D721Med (cell line): ENCODE results near the gene MALAT1.

ENCODE experiments used
- DNase-seq: peaks from one replicate; pipeline ENCODE4 v3.0.0; 2011; ENCODE audit warnings: low spot score; ENCODE audit not compliant: insufficient read length
- FAIRE-seq: peaks from 2 replicates; lab custom pipeline; 2011; peaks lifted over from hg19 to GRCh38; lab: Jason Lieb, UNC
- TF ChIP-seq, protein P1 (sequence below): IDR thresholded peaks from 2 replicates; pipeline ENCODE4 v1.5.1; 2012; ENCODE audit warnings: mild to moderate bottlenecking, control low read depth; ENCODE audit not compliant: insufficient read depth; ENCODE audit errors: missing control alignments

Gene MALAT1

DNA sequence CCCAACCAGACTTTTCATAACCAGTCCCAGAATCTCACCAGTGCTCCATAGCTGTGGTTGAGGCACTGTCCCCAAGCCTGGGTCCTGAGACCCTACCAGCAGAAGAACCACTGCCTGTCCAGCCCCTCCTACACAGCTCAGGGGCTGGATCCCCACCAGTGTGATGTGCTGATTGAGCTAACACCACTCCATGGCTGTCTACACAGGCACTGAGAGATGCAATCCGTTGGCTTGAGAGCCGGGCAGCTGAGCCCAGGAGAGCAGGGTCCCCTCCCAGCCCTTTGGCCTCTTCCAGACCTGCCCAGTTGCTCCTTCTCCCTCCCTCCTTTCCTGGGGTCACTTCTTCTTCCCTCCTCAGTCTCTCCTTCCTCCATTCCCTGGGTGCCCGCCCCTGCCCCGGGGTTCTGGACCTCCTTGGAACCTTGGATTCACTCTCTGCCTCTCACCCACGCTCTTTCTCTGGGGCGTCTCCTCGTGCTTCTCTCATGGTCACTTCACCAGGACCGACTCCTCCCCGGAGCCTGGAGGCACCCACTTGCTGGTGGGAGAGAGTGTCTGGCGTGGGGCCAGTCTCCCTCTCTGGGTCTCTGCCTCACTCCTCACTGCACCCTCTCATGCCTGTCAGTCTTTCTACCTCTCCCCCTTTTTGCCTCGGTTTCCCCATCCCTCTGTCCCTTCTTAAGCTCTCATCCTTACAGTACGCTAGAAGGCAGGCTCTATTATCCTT lies 25.3 kb downstream of the MALAT1 start:
- TF ChIP-seq, protein P1, sequence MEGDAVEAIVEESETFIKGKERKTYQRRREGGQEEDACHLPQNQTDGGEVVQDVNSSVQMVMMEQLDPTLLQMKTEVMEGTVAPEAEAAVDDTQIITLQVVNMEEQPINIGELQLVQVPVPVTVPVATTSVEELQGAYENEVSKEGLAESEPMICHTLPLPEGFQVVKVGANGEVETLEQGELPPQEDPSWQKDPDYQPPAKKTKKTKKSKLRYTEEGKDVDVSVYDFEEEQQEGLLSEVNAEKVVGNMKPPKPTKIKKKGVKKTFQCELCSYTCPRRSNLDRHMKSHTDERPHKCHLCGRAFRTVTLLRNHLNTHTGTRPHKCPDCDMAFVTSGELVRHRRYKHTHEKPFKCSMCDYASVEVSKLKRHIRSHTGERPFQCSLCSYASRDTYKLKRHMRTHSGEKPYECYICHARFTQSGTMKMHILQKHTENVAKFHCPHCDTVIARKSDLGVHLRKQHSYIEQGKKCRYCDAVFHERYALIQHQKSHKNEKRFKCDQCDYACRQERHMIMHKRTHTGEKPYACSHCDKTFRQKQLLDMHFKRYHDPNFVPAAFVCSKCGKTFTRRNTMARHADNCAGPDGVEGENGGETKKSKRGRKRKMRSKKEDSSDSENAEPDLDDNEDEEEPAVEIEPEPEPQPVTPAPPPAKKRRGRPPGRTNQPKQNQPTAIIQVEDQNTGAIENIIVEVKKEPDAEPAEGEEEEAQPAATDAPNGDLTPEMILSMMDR: no peak
- FAIRE-seq (no peak), DNase-seq (no peak)

DNA sequence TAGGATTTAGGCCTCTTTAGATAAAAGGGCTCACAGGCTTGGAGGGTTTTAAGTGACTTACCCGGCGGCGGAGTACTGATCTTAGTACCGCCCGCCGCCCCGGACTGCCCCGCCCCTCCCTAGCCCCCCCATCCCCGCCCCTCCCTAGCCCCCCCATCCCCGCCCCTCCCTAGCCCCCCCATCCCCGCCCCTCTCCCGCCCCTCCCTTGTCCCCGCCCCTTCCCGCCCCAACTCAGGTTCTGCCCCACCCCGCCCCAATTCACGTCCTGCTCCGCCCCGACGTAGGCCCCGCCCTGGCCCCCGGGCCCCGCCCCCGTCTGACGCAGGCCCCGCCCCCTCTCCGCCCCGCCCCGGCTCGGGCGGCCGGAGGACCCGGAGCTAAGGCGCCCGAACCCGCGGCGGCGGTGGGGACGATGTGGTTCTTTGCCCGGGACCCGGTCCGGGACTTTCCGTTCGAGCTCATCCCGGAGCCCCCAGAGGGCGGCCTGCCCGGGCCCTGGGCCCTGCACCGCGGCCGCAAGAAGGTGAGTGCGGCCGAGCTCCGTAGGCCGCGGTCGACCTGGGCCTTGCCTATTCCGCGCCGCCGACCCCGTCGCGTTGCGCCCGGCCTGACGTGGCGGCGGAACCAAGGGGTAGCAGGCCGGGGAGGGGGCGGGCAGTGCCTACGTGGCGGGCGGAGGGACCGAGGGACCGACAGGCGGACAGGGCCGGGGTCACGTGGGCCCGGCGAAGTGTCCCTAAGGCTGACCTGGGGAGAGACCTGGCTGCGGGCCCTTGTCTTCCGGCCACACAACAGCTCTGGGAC lies 26.1 kb downstream of the MALAT1 start, which contains the start of gene SCYL1:
TSS of gene SCYL1 (plus strand) at position 343 of the 805 bp plus-strand sequence. CDS start at position 414, 71 bp downstream.
- FAIRE-seq: no peak
- no peak for DNase-seq
- TF ChIP-seq, protein P1: no peak

DNA sequence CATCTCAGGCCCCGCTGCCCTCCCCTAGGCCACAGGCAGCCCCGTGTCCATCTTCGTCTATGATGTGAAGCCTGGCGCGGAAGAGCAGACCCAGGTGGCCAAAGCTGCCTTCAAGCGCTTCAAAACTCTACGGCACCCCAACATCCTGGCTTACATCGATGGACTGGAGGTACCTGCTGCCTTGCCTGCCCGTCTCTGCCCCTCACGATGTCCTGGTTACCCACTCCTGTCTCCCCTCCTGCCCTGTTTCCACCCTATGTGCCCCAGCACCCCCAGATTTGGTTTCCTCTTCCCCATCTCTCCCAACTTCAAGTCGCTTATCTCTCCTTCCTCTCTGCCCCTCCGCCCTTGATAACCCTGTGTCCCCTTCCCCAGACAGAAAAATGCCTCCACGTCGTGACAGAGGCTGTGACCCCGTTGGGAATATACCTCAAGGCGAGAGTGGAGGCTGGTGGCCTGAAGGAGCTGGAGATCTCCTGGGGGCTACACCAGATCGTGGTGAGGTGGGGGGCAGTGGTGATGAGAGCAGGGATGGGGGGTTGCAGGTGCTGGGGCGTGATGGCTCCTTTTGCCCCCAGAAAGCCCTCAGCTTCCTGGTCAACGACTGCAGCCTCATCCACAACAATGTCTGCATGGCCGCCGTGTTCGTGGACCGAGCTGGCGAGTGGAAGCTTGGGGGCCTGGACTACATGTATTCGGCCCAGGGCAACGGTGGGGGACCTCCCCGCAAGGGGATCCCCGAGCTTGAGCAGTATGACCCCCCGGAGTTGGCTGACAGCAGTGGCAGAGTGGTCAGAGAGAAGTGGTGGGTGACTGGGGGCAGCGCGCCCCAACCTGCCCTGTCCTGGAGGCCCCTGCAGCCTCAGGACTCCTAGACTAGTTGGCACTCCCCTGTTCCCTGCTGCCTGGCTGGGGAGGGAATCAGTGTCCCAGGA lies 27.0 kb downstream of the MALAT1 start:
- no peak for FAIRE-seq
- TF ChIP-seq, protein P1: no peak
- DNase-seq: no peak

DNA sequence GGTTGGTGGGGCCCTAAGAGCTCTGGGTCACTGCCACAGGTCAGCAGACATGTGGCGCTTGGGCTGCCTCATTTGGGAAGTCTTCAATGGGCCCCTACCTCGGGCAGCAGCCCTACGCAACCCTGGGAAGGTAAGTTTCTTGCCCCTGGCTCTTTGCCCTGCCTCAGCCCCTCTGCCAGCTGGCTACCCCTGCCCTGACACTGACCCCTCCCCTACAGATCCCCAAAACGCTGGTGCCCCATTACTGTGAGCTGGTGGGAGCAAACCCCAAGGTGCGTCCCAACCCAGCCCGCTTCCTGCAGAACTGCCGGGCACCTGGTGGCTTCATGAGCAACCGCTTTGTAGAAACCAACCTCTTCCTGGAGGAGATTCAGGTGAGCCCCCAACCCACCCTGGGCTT lies 27.9 kb downstream of the MALAT1 start:
- TF ChIP-seq, protein P1: no peak
- FAIRE-seq: no peak
- no peak for DNase-seq

DNA sequence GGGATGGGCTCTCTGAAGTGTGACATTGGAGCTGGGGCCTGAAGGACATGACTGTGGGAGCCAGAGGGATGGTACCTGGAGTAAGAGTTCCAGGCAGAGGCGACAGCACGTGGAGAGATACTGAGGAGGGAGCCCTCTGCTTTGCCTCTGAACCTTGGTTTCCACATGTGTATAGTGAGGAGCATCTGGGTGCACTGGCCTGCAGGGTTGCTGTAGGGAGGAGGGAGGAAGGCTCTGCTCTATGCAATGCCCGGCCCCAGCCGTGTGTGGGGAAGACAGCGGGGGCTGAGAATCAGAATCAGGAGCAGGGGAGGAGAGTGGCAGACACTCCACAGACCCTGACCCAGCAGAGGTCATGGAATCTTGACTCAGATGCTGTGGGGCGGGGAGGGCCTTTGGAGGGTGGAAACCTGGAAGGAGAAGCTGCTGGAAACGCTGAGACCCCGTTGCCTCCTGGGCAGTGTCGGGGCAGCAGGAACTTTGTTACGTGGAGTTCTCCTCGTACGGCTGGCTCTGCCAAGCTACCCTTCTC lies 30.0 kb downstream of the MALAT1 start:
- TF ChIP-seq, protein P1: no peak
- DNase-seq (peak; percentile 6), FAIRE-seq (no peak)

DNA sequence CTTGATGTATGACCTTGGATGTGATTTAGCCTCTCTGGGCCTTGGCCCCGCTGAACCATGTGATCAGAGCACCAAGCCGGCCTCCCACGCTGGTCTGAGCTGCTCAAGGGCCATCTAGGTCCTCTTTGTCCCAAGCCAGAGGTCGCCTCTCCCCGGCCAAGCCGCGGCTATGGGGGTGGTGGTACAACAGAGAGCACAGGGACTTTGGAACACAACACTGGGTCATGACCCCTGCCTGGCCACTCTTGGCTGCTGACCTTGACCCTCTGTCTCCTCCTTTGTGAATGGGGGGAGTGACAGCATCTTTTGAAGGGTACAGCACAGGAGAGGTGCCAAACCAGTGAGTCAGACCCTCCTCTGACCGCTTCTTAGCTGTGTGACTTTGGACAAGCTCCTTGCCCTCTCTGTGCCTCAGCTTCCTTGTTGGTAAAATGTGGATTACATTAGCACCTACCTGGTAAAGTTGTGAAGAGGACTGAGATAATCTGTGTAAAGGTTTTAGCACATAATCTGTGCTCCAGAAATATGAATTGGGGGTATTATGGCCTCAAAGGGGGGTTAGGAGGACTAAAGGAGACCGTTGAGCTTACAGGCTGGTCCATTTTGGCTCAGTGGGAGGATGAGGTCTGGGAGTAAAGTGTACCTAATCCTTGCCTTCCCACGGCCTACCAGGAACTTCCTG lies 30.8 kb downstream of the MALAT1 start:
- FAIRE-seq (no peak), DNase-seq (peak; percentile 6)
- TF ChIP-seq, protein P1: no peak
